ENCODE measurements around the gene CCM2. TPM values are rescaled to one million over a fixed set of nuclear protein-coding genes. Genes with fewer than 3 reads are reported as not detected.

Gene CCM2
- 10 to 100 TPM; 67.8 to 94.2 (median 80.9) TPM for total RNA-seq
- polyA plus RNA-seq, result 100 to 1,000 TPM in 2 of 3 donors, 10 to 100 TPM in 1; 80.8 to 108 (median 107) TPM
- long read RNA-seq, donor 1, transcript CCM2-201 (10 exons, 1,894 nt), result major isoform, 6 of 9 reads
- long read RNA-seq, donor 1, partial matches to known transcripts, result 0 of 9 reads
- long read RNA-seq, donor 1, other reads (novel, unspliced or antisense), result 0 of 9 reads
- long read RNA-seq, donor 2, partial matches to known transcripts, result 0 of 8 reads
- long read RNA-seq, donor 2, other reads (novel, unspliced or antisense), result 0 of 8 reads

DNA sequence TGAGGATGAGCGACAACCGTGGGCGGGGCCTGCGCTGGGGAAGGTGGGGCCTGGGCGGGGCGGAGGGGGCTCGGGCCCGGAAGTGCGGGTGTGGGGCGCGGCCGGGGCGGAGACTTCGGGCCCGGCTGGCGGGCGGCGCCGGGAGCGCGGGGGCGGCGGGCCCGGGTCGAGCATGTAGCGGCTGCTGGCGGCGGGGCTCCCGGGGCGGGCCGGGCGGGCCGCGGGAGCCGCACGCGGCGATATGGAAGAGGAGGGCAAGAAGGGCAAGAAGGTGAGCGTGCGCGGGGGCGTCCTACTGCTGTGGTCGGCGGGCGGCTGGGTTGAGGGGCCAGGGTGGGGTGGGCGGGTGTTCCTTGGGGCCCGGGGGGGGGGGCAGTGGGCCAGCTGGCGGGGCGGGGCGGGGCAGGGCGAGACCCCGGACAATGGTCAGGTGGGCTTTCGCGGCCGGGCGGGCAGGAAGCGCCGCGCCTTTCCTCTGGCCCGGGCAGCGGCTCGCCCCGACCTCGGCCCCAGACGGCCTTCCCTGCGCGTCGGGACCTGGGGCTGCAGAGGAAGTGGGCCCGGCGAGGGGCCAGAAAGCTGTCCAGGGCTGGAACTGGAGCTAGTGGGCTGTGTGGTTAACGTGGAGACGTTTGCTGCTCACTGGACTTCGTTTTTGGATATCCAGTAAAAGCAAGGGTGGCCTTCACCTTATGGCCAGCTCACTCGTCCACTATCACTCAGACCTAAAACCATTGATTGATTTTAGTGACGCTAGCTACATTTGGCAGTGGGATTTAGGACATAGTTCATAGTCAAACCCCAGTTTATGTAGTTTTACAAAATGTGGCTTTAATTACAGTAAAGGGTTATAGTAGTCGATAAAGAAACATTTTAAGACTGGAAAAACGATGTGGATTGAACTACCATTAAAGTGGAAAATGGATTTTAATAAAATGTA is at the start of gene CCM2:
Gene CCM2 (plus strand): TSS at position 109 of the 940 bp plus-strand sequence. CDS start 133 bp downstream, at position 242.
- Histone ChIP-seq H3K4me1 (peaks cover 15 to 80% (median 43%) of the 10 kb centered on the region in 6 donors), H3K27ac (peak within 1 kb of the TSS; percentile 84 to 96 (median 88)), H3K9me3 (no peaks in the 10 kb centered on the region), H3K27me3 (replicated peaks in 1 of 7) (no peaks in the 10 kb centered on the region), H3K4me3 (peak within 1 kb of the TSS; percentile 57 to 84 (median 74)), H3K36me3 (peaks cover 0 to 6% (median 0%) of the 10 kb centered on the region in 6 donors)
- intact Hi-C loops (cut with DNase I; ENCODE audit: low total_unique reads), result loop anchor here (10.0 kb wide), 1 partner anchor 114 kb away; the partner anchor contains the start of gene TBRG4
- 0 to 3% (median 1%) methylated on average over 13 to 74 of the region's 77 CpGs for WGBS, 5 donors
- TF ChIP-seq CTCF (IDR thresholded peaks at IDR 0.05 in 8 of 11, conservative IDR thresholded peaks at IDR 0.05 in 3 of 11), result no peak
- TF ChIP-seq POLR2AphosphoS5 (IDR thresholded peaks at IDR 0.05), result peak; percentile 58 to 81 (median 67)
- peak in 1 of 3 donors; percentile 30 for TF ChIP-seq POLR2A (IDR thresholded peaks at IDR 0.05)
- DNase-seq, result peak; percentile 95

DNA sequence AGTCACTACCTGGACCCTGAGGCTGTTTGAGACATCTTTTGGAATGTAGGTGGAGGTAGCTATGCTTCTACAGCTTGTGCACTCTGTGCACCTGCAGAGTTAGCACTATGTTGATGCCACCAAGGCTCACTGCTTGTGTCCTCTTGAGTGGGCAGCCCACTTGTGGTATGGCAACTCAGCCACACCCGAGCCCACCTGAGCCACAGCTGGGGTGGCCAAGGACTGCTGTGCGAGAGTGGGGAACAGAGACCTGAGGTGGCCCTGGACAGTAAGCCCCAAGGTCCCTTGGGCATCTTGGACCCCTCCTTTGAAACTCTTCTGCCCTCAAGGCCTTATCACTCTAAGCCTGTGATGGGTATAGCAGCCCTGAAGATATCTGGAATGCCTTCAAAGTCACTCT is 46.8 kb upstream of the CCM2 start:
- Histone ChIP-seq H3K27me3 (replicated peaks in 1 of 7) (no peaks in the 10 kb centered on the region), H3K4me3 (no peak overlapping the region), H3K9me3 (no peaks in the 10 kb centered on the region), H3K4me1 (no peaks in the 10 kb centered on the region), H3K27ac (no peak overlapping the region), H3K36me3 (no peaks in the 10 kb centered on the region)
- TF ChIP-seq POLR2AphosphoS5 (IDR thresholded peaks at IDR 0.05) (no peak), CTCF (IDR thresholded peaks at IDR 0.05 in 8 of 11, conservative IDR thresholded peaks at IDR 0.05 in 3 of 11) (no peak), POLR2A (IDR thresholded peaks at IDR 0.05) (no peak)
- intact Hi-C loops (cut with DNase I; ENCODE audit: low total_unique reads), result no loop called here
- no peak for DNase-seq
- 76 to 97% (median 94%) methylated on average over 2 of the region's 2 CpGs for WGBS, 5 donors

GRCh38 chr7:44955733-44956132 is 44.3 kb upstream of the CCM2 start:
- 65 to 88% (median 69%) methylated on average over 2 of the region's 2 CpGs for WGBS, 5 donors
- Histone ChIP-seq H3K4me3 (no peak overlapping the region), H3K36me3 (no peaks in the 10 kb centered on the region), H3K27ac (no peak overlapping the region), H3K27me3 (replicated peaks in 1 of 7) (no peaks in the 10 kb centered on the region), H3K4me1 (peaks cover 0 to 12% (median 0%) of the 10 kb centered on the region in 6 donors), H3K9me3 (no peaks in the 10 kb centered on the region)
- no peak for DNase-seq
- intact Hi-C loops (cut with DNase I; ENCODE audit: low total_unique reads), result no loop called here
- TF ChIP-seq CTCF (IDR thresholded peaks at IDR 0.05 in 8 of 11, conservative IDR thresholded peaks at IDR 0.05 in 3 of 11) (no peak), POLR2AphosphoS5 (IDR thresholded peaks at IDR 0.05) (no peak), POLR2A (IDR thresholded peaks at IDR 0.05) (no peak)
